Measurements from ENCODE around the gene EEFSEC. TPM values are rescaled to one million over a fixed set of nuclear protein-coding genes. Genes with fewer than 3 reads are reported as not detected.

The EEFSEC gene
- total RNA-seq, 2 experiments from 2014 or later: 19.2 to 19.6 TPM

GRCh38 chr3:128448491-128448890 is 295.2 kb downstream of the EEFSEC start:
- no peak for TF ChIP-seq CTCF (IDR thresholded peaks at IDR 0.05)
- peak; percentile 44 for DNase-seq
- intact Hi-C loops (cut with micrococcal nuclease): no loop called here
- H3K27me3 Mint-ChIP-seq: peaks cover 5% of the 10 kb centered on the region
- no peak overlapping the region for H3K4me3 Mint-ChIP-seq
- H3K9me3 Mint-ChIP-seq: peaks cover 18% of the 10 kb centered on the region
- peak; percentile 68 for ATAC-seq
- ChIA-PET CTCF (interaction anchor here (0.6 to 3.6 kb wide), 5 partner anchors 22 to 273 kb away, joined by 3 to 21 read pairs (median 3); no protein-coding TSS in a partner anchor), POLR2A (interaction anchor here (1.0 kb wide), 1 partner anchor 159 kb away, joined by 5 read pairs; no protein-coding TSS in a partner anchor)
- peak overlapping the region; percentile 91 for H3K27ac Mint-ChIP-seq
- H3K36me3 Mint-ChIP-seq (ENCODE audit: low read depth): peaks cover 6% of the 10 kb centered on the region
- peaks cover 21% of the 10 kb centered on the region for H3K4me1 Mint-ChIP-seq (ENCODE audit: low read depth)

DNA sequence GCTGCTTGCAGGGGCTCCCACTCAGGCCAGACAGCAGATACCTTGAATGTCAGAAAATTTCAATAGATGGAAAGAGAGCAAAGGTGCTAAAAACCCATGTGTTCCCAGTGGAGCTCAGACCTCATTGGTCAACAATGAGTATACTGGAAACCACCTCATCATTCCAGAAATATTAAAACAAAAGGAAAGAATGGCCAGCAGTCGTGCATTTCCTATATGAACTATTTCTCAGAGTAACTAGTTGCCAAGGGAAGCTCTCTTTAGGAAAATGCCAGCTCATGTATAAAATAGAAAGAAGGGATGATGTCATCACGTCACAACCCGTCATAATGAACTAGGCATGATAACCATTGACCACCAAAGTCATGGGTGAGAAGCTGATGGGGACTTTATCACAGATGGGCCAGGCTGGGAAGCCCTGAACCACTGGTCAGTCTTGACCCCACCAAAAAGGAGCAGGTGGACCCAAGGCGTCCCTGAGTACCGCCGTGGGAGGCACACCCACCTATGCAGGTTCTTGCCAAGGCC is 295.9 kb downstream of the EEFSEC start:
- TF ChIP-seq CTCF (IDR thresholded peaks at IDR 0.05): no peak
- Mint-ChIP-seq H3K4me3 (no peak overlapping the region), H3K4me1 (ENCODE audit: low read depth) (peaks cover 21% of the 10 kb centered on the region), H3K27ac (peak overlapping the region; percentile 91), H3K9me3 (peaks cover 18% of the 10 kb centered on the region), H3K36me3 (ENCODE audit: low read depth) (peaks cover 6% of the 10 kb centered on the region), H3K27me3 (peaks cover 8% of the 10 kb centered on the region)
- intact Hi-C loops (cut with micrococcal nuclease): no loop called here
- peak; percentile 24 for DNase-seq
- ChIA-PET CTCF (interaction anchor here (0.6 to 3.6 kb wide), 5 partner anchors 22 to 273 kb away, joined by 3 to 21 read pairs (median 3); no protein-coding TSS in a partner anchor), POLR2A (interaction anchor here (1.0 kb wide), 1 partner anchor 159 kb away, joined by 5 read pairs; no protein-coding TSS in a partner anchor)
- no peak for ATAC-seq

DNA sequence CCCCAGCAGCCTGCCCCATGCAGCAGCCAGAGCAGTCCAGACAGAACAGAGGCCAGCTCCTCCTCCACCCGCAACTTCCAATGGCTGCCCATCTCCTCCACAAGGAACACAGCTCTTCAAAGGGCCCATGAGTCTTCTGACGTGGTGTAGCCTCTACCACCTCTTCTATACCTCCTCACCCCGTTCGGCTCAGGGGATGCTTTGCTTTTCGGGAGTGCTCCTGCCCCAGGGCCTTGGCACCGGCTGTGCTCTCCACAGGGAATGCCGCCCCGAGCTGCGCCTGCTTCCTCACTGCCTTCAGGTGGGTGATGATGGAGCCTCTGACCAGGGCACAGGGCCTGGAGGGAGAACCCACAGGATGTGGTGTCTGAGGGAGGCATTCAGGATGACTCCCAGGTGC is 298.8 kb downstream of the EEFSEC start:
- DNase-seq: no peak
- Mint-ChIP-seq H3K27ac (no peak overlapping the region), H3K4me1 (ENCODE audit: low read depth) (peaks cover 18% of the 10 kb centered on the region), H3K9me3 (peaks cover 12% of the 10 kb centered on the region), H3K36me3 (ENCODE audit: low read depth) (peaks cover 6% of the 10 kb centered on the region), H3K4me3 (no peak overlapping the region), H3K27me3 (peaks cover 18% of the 10 kb centered on the region)
- TF ChIP-seq CTCF (IDR thresholded peaks at IDR 0.05): no peak
- intact Hi-C loops (cut with micrococcal nuclease): no loop called here
- ChIA-PET CTCF (no interaction called here), POLR2A (no interaction called here)
- ATAC-seq: no peak

DNA sequence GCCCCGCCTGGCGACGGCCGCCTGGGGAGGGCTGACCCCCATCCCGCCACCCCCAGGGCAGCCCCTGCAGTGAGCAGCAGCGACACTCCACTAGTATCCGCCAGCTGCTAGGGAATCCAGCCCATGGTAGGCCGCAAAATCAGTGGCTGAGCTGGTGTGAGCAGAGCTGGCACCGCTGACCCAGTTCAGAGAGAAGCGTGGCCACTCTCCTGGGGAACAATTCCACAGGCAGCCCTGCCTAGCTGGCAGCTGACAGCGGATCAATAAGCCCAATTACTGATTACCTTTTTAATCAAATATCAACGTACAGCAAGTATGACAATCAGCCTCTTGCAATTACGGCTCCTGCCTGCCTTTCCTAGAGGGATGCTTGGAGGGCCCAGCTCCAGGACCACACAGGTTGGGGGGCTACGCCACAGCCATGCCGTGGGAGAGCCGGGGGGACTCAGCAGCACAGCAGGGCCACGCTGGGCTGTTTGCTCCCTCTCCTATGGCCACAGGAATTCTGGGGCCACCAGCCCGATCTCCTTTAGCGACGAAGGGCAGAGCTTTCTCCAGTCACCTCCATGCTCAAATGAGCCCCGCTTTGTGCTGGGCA is 299.5 kb downstream of the EEFSEC start:
- Mint-ChIP-seq H3K4me3 (no peak overlapping the region), H3K4me1 (ENCODE audit: low read depth) (peaks cover 12% of the 10 kb centered on the region), H3K9me3 (peaks cover 6% of the 10 kb centered on the region), H3K36me3 (ENCODE audit: low read depth) (peaks cover 6% of the 10 kb centered on the region), H3K27ac (no peak overlapping the region), H3K27me3 (peaks cover 18% of the 10 kb centered on the region)
- intact Hi-C loops (cut with micrococcal nuclease): no loop called here
- ATAC-seq (no peak), DNase-seq (no peak)
- ChIA-PET CTCF (no interaction called here), POLR2A (no interaction called here)
- no peak for TF ChIP-seq CTCF (IDR thresholded peaks at IDR 0.05)

GRCh38 chr3:128453501-128454309 is 300.4 kb downstream of the EEFSEC start:
- intact Hi-C loops (cut with micrococcal nuclease): no loop called here
- H3K36me3 Mint-ChIP-seq (ENCODE audit: low read depth): peaks cover 1% of the 10 kb centered on the region
- ATAC-seq (no peak), DNase-seq (no peak)
- CTCF ChIA-PET: no interaction called here
- no peak overlapping the region for H3K27ac Mint-ChIP-seq
- TF ChIP-seq CTCF (IDR thresholded peaks at IDR 0.05): no peak
- peaks cover 2% of the 10 kb centered on the region for H3K9me3 Mint-ChIP-seq
- no peak overlapping the region for H3K4me3 Mint-ChIP-seq
- POLR2A ChIA-PET: no interaction called here
- peaks cover 6% of the 10 kb centered on the region for H3K4me1 Mint-ChIP-seq (ENCODE audit: low read depth)
- H3K27me3 Mint-ChIP-seq: peaks cover 18% of the 10 kb centered on the region
